Neural cell (in vitro differentiated cells): ENCODE data around the gene WNT7A. TPM values are rescaled to one million over a fixed set of nuclear protein-coding genes. Genes with fewer than 3 reads are reported as not detected.

ENCODE experiments used
- H2AFZ ChIP-seq: fragments of 200-600, 300-800 bp; sonication (generic), shearing (Covaris generic); 2 replicates; pipeline ENCODE4 v1.6.0; 2014; ENCODE audit warnings: low read depth, mild to moderate bottlenecking, antibody characterized with exemption, low read length, moderate library complexity
- H3F3A ChIP-seq: fragments of 200-600 bp; shearing (Covaris generic); 2 replicates; pipeline ENCODE4 v1.6.1; 2016; ENCODE audit warnings: mild to moderate bottlenecking, moderate library complexity, mixed read lengths, antibody characterized with exemption, low read length; ENCODE audit not compliant: insufficient read depth, poor library complexity, severe bottlenecking
- H3K27ac ChIP-seq: fragments of 200-600, 300-800 bp; sonication (generic), shearing (Covaris generic); 2 replicates; pipeline ENCODE4 v1.5.1; 2014; ENCODE audit warnings: mild to moderate bottlenecking, low read length, moderate library complexity
- H3K27me3 ChIP-seq: fragments of 300-800, 200-600 bp; sonication (generic), shearing (Covaris generic); 2 replicates; pipeline ENCODE4 v1.6.0; 2014; ENCODE audit warnings: mild to moderate bottlenecking, low read depth, low read length, moderate library complexity; ENCODE audit not compliant: insufficient read depth
- H3K36me3 ChIP-seq: fragments of 300-800, 200-600 bp; sonication (generic), shearing (Covaris generic); 2 replicates; pipeline ENCODE4 v1.5.1; 2014; ENCODE audit warnings: mild to moderate bottlenecking, antibody characterized with exemption, low read length, moderate library complexity; ENCODE audit not compliant: insufficient read depth
- H3K4me2 ChIP-seq: fragments of 300-800, 200-600 bp; sonication (generic), shearing (Covaris generic); 2 replicates; pipeline ENCODE4 v1.6.0; 2014; ENCODE audit warnings: mild to moderate bottlenecking, low read length
- H3K4me3 ChIP-seq: fragments of 300-800, 200-600 bp; sonication (generic), shearing (Covaris generic); 2 replicates; pipeline ENCODE4 v1.5.1; 2014; ENCODE audit warnings: mild to moderate bottlenecking, low read length, moderate library complexity
- H3K79me2 ChIP-seq: fragments of 200-600 bp; shearing (Covaris generic); replicated peaks from 2 replicates; pipeline ENCODE4 v1.6.0; 2014; ENCODE audit warnings: mild to moderate bottlenecking, low read length, moderate library complexity; ENCODE audit not compliant: insufficient read depth
- H3K9ac ChIP-seq: fragments of 300-800, 200-600 bp; sonication (generic), shearing (Covaris generic); 2 replicates; pipeline ENCODE4 v1.6.1; 2016; ENCODE audit warnings: mild to moderate bottlenecking, low read length, mixed read lengths
- H3K9me2 ChIP-seq: fragments of 200-600 bp; shearing (Covaris generic); 2 replicates; pipeline ENCODE4 v1.6.1; 2016; ENCODE audit warnings: mild to moderate bottlenecking, low read length, mixed read lengths; ENCODE audit not compliant: insufficient read depth
- H3K9me3 ChIP-seq: fragments of 200-600, 300-800 bp; sonication (generic), shearing (Covaris generic); 2 replicates; pipeline ENCODE4 v1.6.1; 2016; ENCODE audit warnings: mild to moderate bottlenecking, mixed run types, low read length, moderate library complexity, mixed read lengths
- H4K20me1 ChIP-seq: fragments of 200-600 bp; shearing (Covaris generic); 2 replicates; pipeline ENCODE4 v1.6.1; 2016; ENCODE audit warnings: mild to moderate bottlenecking, mixed run types; ENCODE audit not compliant: insufficient read depth
- EP300 ChIP-seq: fragments of 450-650 bp; conservative IDR thresholded peaks from 2 replicates; pipeline ENCODE4 v1.6.1; 2014; ENCODE audit warnings: antibody characterized with exemption, mild to moderate bottlenecking, moderate library complexity; ENCODE audit not compliant: poor library complexity, severe bottlenecking
- EZH2 ChIP-seq: fragments of 200-600, 300-800 bp; shearing (Covaris generic), sonication (generic); IDR thresholded peaks from 2 replicates; pipeline ENCODE4 v1.6.1; 2014; ENCODE audit warnings: antibody characterized with exemption, low read length, borderline replicate concordance, mild to moderate bottlenecking; ENCODE audit not compliant: insufficient read depth, poor library complexity, severe bottlenecking
- MXI1 ChIP-seq: fragments of 450-650 bp; conservative IDR thresholded peaks from 2 replicates; pipeline ENCODE4 v1.6.1; 2014; ENCODE audit warnings: antibody characterized with exemption, mild to moderate bottlenecking; ENCODE audit not compliant: poor library complexity, severe bottlenecking
- RAD21 ChIP-seq: fragments of 450-650 bp; conservative IDR thresholded peaks from 2 replicates; pipeline ENCODE4 v1.6.1; 2014; ENCODE audit warnings: antibody characterized with exemption, mild to moderate bottlenecking, moderate library complexity
- SMC3 ChIP-seq: fragments of 450-650 bp; conservative IDR thresholded peaks from 2 replicates; pipeline ENCODE4 v1.6.1; 2014; ENCODE audit warnings: antibody characterized with exemption, mild to moderate bottlenecking, moderate library complexity; ENCODE audit not compliant: poor library complexity
- TAF1 ChIP-seq: IDR thresholded peaks from 2 replicates; pipeline ENCODE4 v1.6.1; 2012; ENCODE audit warnings: low read depth
- polyA plus RNA-seq: library from polyadenylated mRNA; depleted of rRNA; stranded (reverse); fragments of >200 nt; gene quantifications from 2 replicates; pipeline ENCODE4 v1.2.3, GENCODE V29; 2014
- TF ChIP-seq, protein P1 (sequence below): IDR thresholded peaks from 2 replicates; pipeline ENCODE4 v1.6.1; 2012; ENCODE audit warnings: borderline replicate concordance
- TF ChIP-seq, protein P2 (sequence below): fragments of 450-650 bp; IDR thresholded peaks from 2 replicates; pipeline ENCODE4 v1.5.1; 2014; ENCODE audit warnings: antibody characterized with exemption, mild to moderate bottlenecking, moderate library complexity; ENCODE audit not compliant: poor library complexity, severe bottlenecking

WNT7A gene
- polyA plus RNA-seq, 1 donor from 2014 or later, result 13.3 TPM

DNA sequence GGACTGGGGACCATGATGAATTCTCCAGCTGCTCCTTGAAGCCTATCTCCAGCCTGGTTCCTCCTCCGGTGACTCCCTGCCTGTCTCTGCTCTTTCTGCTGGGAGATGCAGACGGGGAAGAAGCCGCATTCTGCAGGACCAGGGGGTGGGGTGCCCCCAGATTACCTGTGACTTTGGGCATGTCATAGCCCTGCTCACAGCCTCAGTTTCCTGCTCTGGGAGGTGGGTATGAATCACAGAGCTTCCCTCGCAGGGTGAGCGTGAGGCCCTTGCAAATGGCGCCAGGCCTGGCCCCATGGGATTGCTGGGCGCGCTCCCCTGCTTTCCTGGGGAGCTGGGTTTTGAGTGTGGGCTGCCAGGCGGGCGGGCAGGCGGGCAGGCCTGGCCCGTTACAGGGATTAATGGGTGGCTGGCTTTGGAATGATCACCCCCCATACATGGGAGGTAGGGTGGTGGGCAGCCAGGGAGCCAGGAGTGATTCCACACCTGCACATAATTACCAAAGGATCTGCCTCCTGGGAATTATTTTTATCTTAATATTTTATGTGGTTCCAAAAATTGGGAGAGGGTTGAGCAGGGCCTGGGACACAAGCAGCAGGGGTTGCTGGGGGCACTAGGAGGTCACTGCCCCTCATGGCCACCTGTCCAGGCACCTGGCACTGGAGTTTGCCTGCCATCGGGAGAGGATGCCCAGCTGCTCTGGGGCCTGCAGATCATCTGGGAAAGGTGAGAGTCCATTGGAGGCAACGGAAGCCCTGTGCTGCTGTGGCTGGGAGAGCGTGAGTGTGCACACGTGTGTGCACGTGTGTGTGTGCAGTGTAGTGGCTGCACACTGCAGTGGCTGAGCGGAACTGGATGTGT lies 106.8 kb downstream of the WNT7A start:
- TF ChIP-seq, protein P1, sequence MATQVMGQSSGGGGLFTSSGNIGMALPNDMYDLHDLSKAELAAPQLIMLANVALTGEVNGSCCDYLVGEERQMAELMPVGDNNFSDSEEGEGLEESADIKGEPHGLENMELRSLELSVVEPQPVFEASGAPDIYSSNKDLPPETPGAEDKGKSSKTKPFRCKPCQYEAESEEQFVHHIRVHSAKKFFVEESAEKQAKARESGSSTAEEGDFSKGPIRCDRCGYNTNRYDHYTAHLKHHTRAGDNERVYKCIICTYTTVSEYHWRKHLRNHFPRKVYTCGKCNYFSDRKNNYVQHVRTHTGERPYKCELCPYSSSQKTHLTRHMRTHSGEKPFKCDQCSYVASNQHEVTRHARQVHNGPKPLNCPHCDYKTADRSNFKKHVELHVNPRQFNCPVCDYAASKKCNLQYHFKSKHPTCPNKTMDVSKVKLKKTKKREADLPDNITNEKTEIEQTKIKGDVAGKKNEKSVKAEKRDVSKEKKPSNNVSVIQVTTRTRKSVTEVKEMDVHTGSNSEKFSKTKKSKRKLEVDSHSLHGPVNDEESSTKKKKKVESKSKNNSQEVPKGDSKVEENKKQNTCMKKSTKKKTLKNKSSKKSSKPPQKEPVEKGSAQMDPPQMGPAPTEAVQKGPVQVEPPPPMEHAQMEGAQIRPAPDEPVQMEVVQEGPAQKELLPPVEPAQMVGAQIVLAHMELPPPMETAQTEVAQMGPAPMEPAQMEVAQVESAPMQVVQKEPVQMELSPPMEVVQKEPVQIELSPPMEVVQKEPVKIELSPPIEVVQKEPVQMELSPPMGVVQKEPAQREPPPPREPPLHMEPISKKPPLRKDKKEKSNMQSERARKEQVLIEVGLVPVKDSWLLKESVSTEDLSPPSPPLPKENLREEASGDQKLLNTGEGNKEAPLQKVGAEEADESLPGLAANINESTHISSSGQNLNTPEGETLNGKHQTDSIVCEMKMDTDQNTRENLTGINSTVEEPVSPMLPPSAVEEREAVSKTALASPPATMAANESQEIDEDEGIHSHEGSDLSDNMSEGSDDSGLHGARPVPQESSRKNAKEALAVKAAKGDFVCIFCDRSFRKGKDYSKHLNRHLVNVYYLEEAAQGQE, result no peak
- TF ChIP-seq MXI1 (no peak), EZH2 (no peak), EP300 (no peak), TAF1 (no peak), SMC3 (no peak)
- TF ChIP-seq, protein P2, sequence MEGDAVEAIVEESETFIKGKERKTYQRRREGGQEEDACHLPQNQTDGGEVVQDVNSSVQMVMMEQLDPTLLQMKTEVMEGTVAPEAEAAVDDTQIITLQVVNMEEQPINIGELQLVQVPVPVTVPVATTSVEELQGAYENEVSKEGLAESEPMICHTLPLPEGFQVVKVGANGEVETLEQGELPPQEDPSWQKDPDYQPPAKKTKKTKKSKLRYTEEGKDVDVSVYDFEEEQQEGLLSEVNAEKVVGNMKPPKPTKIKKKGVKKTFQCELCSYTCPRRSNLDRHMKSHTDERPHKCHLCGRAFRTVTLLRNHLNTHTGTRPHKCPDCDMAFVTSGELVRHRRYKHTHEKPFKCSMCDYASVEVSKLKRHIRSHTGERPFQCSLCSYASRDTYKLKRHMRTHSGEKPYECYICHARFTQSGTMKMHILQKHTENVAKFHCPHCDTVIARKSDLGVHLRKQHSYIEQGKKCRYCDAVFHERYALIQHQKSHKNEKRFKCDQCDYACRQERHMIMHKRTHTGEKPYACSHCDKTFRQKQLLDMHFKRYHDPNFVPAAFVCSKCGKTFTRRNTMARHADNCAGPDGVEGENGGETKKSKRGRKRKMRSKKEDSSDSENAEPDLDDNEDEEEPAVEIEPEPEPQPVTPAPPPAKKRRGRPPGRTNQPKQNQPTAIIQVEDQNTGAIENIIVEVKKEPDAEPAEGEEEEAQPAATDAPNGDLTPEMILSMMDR, result no peak
- Histone ChIP-seq H3K9me3 (no peaks in the 10 kb centered on the region), H3K27me3 (no peaks in the 10 kb centered on the region), H4K20me1 (no peaks in the 10 kb centered on the region), H3K9me2 (no peaks in the 10 kb centered on the region), H3K27ac (no peak overlapping the region), H2AFZ (no peak overlapping the region), H3K4me3 (no peak overlapping the region), H3F3A (no peaks in the 10 kb centered on the region), H3K4me2 (no peak overlapping the region), H3K36me3 (no peaks in the 10 kb centered on the region), H3K9ac (no peak overlapping the region), H3K79me2 (no peaks in the 10 kb centered on the region)

DNA sequence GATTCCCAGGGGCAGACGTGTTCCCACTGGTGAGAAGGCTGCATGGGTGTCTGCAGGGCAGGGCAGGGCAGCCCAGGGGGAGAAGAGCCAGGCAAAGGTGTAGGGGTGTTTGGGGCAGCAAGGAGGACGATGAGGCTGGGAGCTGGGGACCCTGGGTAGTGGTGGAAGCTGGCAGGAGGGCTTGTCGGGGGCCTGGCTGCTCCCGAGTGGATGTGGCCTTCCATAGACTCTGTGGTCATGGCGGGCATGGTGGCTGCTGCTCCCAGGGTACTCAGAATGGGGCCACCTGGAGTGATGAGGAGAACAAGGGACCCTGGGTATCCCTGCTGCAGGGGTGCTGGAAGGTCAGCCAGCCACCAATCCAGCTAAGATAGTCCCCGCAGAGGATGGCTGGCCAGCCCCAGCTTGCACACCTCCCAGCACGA lies 107.5 kb downstream of the WNT7A start:
- H3K27ac ChIP-seq, result no peak overlapping the region
- H3K9ac ChIP-seq, result no peak overlapping the region
- H3K27me3 ChIP-seq, result no peaks in the 10 kb centered on the region
- H3K9me2 ChIP-seq, result no peaks in the 10 kb centered on the region
- no peak overlapping the region for H3K4me3 ChIP-seq
- no peaks in the 10 kb centered on the region for H3K36me3 ChIP-seq
- no peaks in the 10 kb centered on the region for H3K79me2 ChIP-seq
- H3K4me2 ChIP-seq, result no peak overlapping the region
- no peak overlapping the region for H2AFZ ChIP-seq
- TF ChIP-seq EP300, result no peak
- TF ChIP-seq MXI1, result no peak
- no peaks in the 10 kb centered on the region for H3K9me3 ChIP-seq
- H3F3A ChIP-seq, result no peaks in the 10 kb centered on the region
- no peaks in the 10 kb centered on the region for H4K20me1 ChIP-seq

DNA sequence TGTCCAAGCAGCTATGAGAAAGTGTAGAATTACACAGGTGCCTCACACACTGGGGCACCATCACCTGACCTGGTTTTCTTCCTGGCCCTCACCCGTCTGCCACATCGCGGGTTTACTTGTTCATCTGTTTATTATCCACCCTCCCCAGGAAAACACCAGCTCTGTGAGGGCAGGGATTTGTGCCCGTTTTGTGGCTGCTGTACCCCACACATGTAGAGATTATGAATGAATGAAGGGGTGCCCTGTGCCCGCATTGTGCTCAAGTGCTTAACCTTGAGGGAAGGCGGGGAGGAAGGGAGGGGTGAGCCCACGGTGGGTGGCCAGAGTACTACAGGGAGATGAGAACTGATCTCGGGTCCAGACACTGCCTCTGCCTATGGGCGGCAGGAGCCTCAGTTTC lies 108.4 kb downstream of the WNT7A start:
- Histone ChIP-seq H3K4me3 (no peak overlapping the region), H3K4me2 (no peak overlapping the region), H3K9me2 (no peaks in the 10 kb centered on the region), H3K9ac (no peak overlapping the region), H3K9me3 (no peaks in the 10 kb centered on the region), H3K79me2 (no peaks in the 10 kb centered on the region), H3F3A (no peaks in the 10 kb centered on the region), H2AFZ (no peak overlapping the region), H4K20me1 (no peaks in the 10 kb centered on the region), H3K36me3 (no peaks in the 10 kb centered on the region), H3K27ac (no peak overlapping the region), H3K27me3 (no peaks in the 10 kb centered on the region)
- TF ChIP-seq TAF1 (no peak), EP300 (no peak), SMC3 (no peak), RAD21 (no peak), MXI1 (no peak), EZH2 (no peak)
- TF ChIP-seq, protein P2, result no peak
